Choroid plexus epithelial cell (primary cell): ENCODE measurements around the gene TNFAIP8L1.

Source experiments
- DNase-seq: peaks from one replicate; pipeline ENCODE4 v3.0.0-alpha.2; 2010; ENCODE audit warnings: low read depth
- H3K4me3 ChIP-seq: 2 replicates; pipeline ENCODE4 v1.5.1; 2011; ENCODE audit warnings: low read depth, mild to moderate bottlenecking, control low read depth, low read length, moderate library complexity
- CTCF ChIP-seq: conservative IDR thresholded peaks from 2 replicates; pipeline ENCODE4 v1.5.1; 2011; ENCODE audit warnings: low read depth, mild to moderate bottlenecking, control low read depth, inconsistent platforms, low read length, moderate library complexity

Gene TNFAIP8L1

GRCh38 chr19:4689403-4689802 lies 50.1 kb downstream of the TNFAIP8L1 start:
- no peak for DNase-seq
- no peak for TF ChIP-seq CTCF
- H3K4me3 ChIP-seq = no peak overlapping the region

GRCh38 chr19:4690361-4690760 lies 51.0 kb downstream of the TNFAIP8L1 start:
- peak; percentile 33 for TF ChIP-seq CTCF
- no peak overlapping the region for H3K4me3 ChIP-seq
- no peak for DNase-seq

- no peak overlapping the region for H3K4me3 ChIP-seq
- no peak for DNase-seq
- TF ChIP-seq CTCF = no peak
Measured at GRCh38 chr19:4691373-4691772, 52.1 kb downstream of the TNFAIP8L1 start.

- no peak for TF ChIP-seq CTCF
- DNase-seq = no peak
- H3K4me3 ChIP-seq = no peak overlapping the region
Measured at GRCh38 chr19:4692251-4693077, 53.1 kb downstream of the TNFAIP8L1 start.

GRCh38 chr19:4693078-4693350 lies 53.7 kb downstream of the TNFAIP8L1 start:
- no peak overlapping the region for H3K4me3 ChIP-seq
- DNase-seq = no peak
- no peak for TF ChIP-seq CTCF

GRCh38 chr19:4693471-4694121 lies 54.3 kb downstream of the TNFAIP8L1 start:
- TF ChIP-seq CTCF = no peak
- no peak overlapping the region for H3K4me3 ChIP-seq
- no peak for DNase-seq
